ENCODE results near the gene NPFFR2.

DNA sequence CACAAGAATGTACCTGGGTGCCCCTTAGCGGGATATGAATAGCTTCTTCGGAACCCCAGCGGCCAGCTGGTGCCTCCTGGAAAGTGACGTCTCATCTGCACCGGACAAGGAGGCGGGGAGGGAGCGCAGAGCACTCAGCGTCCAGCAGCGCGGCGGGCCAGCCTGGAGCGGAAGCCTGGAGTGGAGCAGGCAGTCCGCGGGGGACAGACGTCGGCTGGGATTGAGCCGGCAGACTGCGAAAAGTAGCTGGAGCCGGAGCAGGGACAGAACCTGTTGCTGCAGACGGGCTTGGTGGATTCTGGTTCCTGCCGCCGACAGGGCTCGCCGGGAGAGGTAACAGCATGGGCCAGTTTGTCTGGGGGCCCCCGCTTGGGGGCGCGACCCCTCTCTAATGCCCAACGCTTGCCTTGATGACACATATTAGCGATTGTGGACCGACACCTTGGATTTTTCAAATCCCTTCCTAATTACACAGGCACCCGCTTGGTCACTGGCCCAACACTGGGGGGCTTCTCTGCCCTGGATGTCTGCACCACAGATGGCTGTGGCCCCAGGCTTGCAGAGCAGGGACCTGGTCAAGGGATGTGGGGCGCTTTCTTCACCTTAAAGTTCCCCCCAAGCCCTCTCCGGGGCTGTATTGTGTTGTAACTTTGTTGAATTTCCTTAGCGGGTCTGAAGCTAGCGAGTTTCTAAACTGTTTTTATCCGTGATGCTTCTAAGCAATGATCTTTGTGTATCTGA is at the start of gene NPFFR2:
- no peak for TF ChIP-seq RAD21 (IDR thresholded peaks at IDR 0.05; ENCODE audit: low read depth)
- no peak for TF ChIP-seq CTCF (IDR thresholded peaks at IDR 0.05 in 2 of 3, conservative IDR thresholded peaks at IDR 0.05 in 1 of 3; ENCODE audit: borderline replicate concordance in 1 of 3, insufficient read depth in 1 of 3, low read depth in 2 of 3, low read length in 2 of 3)
- no peak for TF ChIP-seq ZBTB33 (IDR thresholded peaks at IDR 0.05; ENCODE audit: extremely low read depth, insufficient replicate concordance, low read length)
- TF ChIP-seq SIN3A (IDR thresholded peaks at IDR 0.05; ENCODE audit: low read depth), result no peak
- TF ChIP-seq, protein P1, sequence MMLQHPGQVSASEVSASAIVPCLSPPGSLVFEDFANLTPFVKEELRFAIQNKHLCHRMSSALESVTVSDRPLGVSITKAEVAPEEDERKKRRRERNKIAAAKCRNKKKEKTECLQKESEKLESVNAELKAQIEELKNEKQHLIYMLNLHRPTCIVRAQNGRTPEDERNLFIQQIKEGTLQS (IDR thresholded peaks at IDR 0.05), result no peak

Data from HCT116 (cell line).